AG04450 (cell line): ENCODE data around the gene SOAT1. TPM values are rescaled to one million over a fixed set of nuclear protein-coding genes. Genes with fewer than 3 reads are reported as not detected.
A peak's percentile ranks its signal among the peaks of the same experiment; 100 is the strongest.

Experiments used
- CTCF ChIA-PET: fragments of 300-600, 350-600 bp; formaldehyde crosslinking; extraction: SDS; loops from one replicate; lab custom pipeline; 2022; ENCODE audit warnings: antibody characterized with exemption, inconsistent platforms; lab: Charles Lee
- POLR2A ChIA-PET: fragments of 350-600 bp; formaldehyde crosslinking; extraction: SDS; loops from one replicate; lab custom pipeline; 2021; ENCODE audit warnings: antibody characterized with exemption, inconsistent platforms; lab: Yijun Ruan, JAX
- DNase-seq: peaks from one replicate; pipeline ENCODE4 v3.0.0-alpha.2; 2011; ENCODE audit warnings: low read depth, low spot score
- H3K27ac ChIP-seq: one replicate; pipeline ENCODE4 v1.5.1; 2012; ENCODE audit warnings: low read depth, low read length, control low read depth
- H3K27me3 ChIP-seq: one replicate; pipeline ENCODE4 v1.6.0; 2012; ENCODE audit warnings: low read length; ENCODE audit not compliant: control insufficient read depth, insufficient read depth
- H3K4me3 ChIP-seq: 2 replicates; pipeline ENCODE4 v1.5.1; 2011; ENCODE audit warnings: mild to moderate bottlenecking, low read depth, low read length, control low read depth
- H3K9me3 ChIP-seq: 2 replicates; pipeline ENCODE4 v1.5.1; 2012; ENCODE audit warnings: low read length; ENCODE audit not compliant: control insufficient read depth, insufficient read depth
- polyA plus RNA-seq: library from polyadenylated mRNA; depleted of rRNA; stranded (reverse); fragments of >200 nt; gene quantifications from 2 replicates; pipeline ENCODE4 v1.2.3, GENCODE V29; 2011
- TF ChIP-seq, protein P1 (sequence below): IDR thresholded peaks from 2 replicates; pipeline ENCODE4 v1.5.1; 2011; ENCODE audit warnings: low read depth, low read length, control low read depth, inconsistent platforms

SOAT1 gene
- polyA plus RNA-seq, 1 experiment: 54.2 TPM

DNA sequence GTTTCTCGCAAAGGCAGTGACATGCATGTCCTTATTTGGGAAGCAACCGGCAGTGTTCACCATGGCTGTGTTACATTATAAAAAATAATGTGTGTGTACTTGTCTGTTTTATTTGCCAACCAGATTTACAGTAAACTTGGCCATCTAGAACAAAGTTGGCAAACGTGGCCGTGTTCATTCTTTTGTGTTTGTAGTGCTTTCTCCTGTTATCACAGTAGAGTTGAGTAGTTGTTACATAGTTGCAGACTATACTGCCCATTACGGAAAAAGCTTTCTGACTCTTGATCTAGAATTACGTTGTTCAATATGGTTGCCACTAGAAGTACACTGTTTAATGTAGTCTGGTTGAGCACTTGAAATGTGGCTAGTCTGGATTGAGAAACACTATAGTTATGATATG lies 19.4 kb downstream of the SOAT1 start:
- CTCF ChIA-PET: interaction anchor here (1.4 kb wide), 1 partner anchor 19 kb away, joined by 3 read pairs; the partner anchor contains the start of gene SOAT1
- POLR2A ChIA-PET: no interaction called here
- Histone ChIP-seq H3K9me3 (no peaks in the 10 kb centered on the region), H3K27me3 (no peaks in the 10 kb centered on the region), H3K27ac (no peak overlapping the region), H3K4me3 (no peak overlapping the region)
- no peak for DNase-seq
- TF ChIP-seq, protein P1, sequence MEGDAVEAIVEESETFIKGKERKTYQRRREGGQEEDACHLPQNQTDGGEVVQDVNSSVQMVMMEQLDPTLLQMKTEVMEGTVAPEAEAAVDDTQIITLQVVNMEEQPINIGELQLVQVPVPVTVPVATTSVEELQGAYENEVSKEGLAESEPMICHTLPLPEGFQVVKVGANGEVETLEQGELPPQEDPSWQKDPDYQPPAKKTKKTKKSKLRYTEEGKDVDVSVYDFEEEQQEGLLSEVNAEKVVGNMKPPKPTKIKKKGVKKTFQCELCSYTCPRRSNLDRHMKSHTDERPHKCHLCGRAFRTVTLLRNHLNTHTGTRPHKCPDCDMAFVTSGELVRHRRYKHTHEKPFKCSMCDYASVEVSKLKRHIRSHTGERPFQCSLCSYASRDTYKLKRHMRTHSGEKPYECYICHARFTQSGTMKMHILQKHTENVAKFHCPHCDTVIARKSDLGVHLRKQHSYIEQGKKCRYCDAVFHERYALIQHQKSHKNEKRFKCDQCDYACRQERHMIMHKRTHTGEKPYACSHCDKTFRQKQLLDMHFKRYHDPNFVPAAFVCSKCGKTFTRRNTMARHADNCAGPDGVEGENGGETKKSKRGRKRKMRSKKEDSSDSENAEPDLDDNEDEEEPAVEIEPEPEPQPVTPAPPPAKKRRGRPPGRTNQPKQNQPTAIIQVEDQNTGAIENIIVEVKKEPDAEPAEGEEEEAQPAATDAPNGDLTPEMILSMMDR: no peak

DNA sequence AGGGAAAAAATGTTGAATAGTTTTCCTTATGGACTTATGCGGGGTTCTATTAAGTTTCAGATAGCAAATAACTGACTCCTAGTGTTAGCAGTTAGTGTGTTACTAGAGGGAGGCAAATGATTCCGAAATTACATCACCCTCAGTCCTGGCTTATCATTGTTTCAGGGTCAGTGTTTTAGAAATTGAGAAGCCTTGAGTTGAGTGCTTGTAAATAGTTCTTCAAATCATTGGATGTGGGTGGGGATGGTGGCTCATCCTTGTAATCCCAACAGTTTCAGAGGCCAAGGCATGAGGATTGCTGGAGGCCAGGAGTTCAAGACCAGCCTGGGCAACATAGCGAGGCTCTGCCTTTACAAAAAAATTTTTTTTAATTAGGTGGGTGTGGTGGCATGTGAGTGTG lies 21.3 kb downstream of the SOAT1 start:
- Histone ChIP-seq H3K27ac (no peak overlapping the region), H3K27me3 (no peaks in the 10 kb centered on the region), H3K4me3 (no peak overlapping the region), H3K9me3 (no peaks in the 10 kb centered on the region)
- CTCF ChIA-PET: interaction anchor here (2.0 kb wide), 1 partner anchor 236 kb away, joined by 5 read pairs; no protein-coding TSS in a partner anchor
- TF ChIP-seq, protein P1: no peak
- no peak for DNase-seq
- POLR2A ChIA-PET: no interaction called here

DNA sequence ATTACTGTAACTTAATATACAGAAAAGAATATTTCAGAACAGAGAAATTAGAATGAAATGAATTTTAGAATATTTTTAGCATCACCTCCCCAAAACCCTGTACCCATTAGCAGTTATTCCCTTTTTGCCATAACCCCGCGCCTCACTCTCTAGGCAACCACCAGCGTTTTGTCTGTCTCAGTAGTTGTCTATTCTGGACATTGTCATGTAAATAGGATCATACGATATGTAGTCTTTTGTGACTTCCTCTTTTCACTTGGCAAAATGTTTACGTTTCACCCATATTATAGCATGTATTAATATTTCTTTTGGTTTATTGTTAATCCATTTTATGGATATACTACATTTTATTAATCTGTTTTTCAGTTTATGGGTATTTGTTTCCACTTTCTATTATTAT lies 24.9 kb downstream of the SOAT1 start:
- H3K9me3 ChIP-seq: no peaks in the 10 kb centered on the region; the same call in 1 of the 2 replicates
- no peak overlapping the region for H3K27ac ChIP-seq
- no peaks in the 10 kb centered on the region for H3K27me3 ChIP-seq
- no peak for DNase-seq
- ChIA-PET POLR2A (no interaction called here), CTCF (interaction anchor here (1.9 kb wide), 1 partner anchor 11 kb away, joined by 6 read pairs; no protein-coding TSS in a partner anchor)
- TF ChIP-seq, protein P1: no peak
- no peak overlapping the region for H3K4me3 ChIP-seq

DNA sequence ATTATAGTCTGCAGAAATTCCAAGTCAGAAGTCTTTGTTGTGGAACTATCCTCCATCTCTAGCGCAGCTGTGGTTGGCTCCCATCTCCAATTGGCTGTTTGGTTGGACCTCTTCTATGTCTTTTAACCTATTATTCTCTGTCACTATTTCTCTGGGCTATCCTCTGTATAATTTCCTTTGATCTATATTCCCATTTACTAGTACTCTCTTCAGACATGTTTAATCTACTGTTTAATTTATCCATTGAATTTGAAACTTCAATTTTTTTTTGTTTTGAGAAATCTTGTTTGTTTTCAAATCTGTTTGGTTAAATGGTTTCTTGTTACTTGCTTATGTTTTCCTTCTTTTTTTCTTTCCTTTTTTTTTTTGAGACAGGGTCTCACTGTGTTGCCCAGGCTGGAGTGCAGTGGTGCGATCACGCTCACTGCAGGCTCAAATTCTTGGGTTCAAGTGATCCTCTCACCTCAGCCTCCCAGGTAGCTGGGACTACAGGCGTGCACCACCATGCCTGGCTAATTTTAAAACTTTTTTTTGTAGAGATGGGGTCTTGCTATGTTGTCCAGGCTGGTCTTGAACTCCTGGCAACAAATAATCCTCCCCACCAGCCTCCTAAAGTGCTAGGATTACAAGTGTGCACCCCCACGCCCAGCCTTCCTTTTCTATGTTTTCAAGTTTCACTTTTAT lies 28.1 kb downstream of the SOAT1 start:
- Histone ChIP-seq H3K9me3 (no peaks in the 10 kb centered on the region; the same call in 1 of the 2 replicates), H3K27ac (no peak overlapping the region), H3K4me3 (no peak overlapping the region), H3K27me3 (no peaks in the 10 kb centered on the region)
- ChIA-PET POLR2A (no interaction called here), CTCF (no interaction called here)
- no peak for DNase-seq
- TF ChIP-seq, protein P1: no peak

DNA sequence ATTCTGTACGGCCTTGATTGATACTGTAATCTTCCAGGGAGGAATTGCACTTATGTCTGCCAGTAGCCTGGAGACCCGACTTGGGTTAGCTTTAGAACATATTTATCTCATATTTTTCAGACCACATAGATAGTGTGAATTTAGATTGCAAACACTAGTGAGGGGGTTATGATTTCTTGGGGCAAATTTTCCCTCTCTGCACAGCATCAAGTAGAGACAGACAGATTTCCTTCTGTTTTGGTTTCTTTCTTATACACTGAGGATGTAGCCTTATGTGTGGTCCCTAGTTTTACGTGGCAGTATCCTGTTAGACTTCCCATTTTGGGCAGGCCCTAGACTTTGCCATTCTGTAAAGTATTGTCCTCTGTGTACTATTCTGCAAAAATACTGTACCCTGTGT lies 29.0 kb downstream of the SOAT1 start:
- no peak for DNase-seq
- Histone ChIP-seq H3K4me3 (peak overlapping the region; percentile 40), H3K9me3 (no peaks in the 10 kb centered on the region; the same call in 1 of the 2 replicates), H3K27ac (no peak overlapping the region), H3K27me3 (no peaks in the 10 kb centered on the region)
- ChIA-PET CTCF (interaction anchor here (0.6 kb wide), 1 partner anchor 38 kb away, joined by 4 read pairs; no protein-coding TSS in a partner anchor), POLR2A (no interaction called here)
- TF ChIP-seq, protein P1: no peak
